ENCODE measurements around the gene SPOCK1. TPM values are rescaled to one million over a fixed set of nuclear protein-coding genes. Genes with fewer than 3 reads are reported as not detected.

The SPOCK1 gene
- total RNA-seq, 4 donors from 2014 or later = 46.5 to 52.7 (median 51.4) TPM

DNA sequence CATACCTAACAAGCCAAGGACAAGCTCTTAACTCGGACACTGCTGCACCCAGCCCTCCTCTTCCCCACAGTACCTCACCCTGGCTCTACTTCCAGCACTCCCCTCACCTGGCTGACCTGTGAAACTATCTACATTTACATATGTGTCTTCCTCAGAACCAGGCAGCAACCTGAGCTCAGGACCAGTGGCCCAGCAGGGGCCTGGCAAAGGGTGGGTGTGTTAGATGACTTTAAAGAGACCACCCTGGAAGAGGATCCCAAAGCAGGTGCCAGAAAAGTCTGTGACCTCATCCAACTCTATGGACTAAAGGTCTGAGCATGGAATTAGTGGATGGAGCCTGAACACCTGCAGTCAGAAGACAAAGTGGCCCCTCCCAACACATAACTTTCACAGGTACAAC, 400.9 kb downstream of the SPOCK1 start:
- TF ChIP-seq, protein P1, sequence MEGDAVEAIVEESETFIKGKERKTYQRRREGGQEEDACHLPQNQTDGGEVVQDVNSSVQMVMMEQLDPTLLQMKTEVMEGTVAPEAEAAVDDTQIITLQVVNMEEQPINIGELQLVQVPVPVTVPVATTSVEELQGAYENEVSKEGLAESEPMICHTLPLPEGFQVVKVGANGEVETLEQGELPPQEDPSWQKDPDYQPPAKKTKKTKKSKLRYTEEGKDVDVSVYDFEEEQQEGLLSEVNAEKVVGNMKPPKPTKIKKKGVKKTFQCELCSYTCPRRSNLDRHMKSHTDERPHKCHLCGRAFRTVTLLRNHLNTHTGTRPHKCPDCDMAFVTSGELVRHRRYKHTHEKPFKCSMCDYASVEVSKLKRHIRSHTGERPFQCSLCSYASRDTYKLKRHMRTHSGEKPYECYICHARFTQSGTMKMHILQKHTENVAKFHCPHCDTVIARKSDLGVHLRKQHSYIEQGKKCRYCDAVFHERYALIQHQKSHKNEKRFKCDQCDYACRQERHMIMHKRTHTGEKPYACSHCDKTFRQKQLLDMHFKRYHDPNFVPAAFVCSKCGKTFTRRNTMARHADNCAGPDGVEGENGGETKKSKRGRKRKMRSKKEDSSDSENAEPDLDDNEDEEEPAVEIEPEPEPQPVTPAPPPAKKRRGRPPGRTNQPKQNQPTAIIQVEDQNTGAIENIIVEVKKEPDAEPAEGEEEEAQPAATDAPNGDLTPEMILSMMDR (IDR thresholded peaks at IDR 0.05) = no peak
- TF ChIP-seq EP300 (IDR thresholded peaks at IDR 0.05) (no peak), POLR2AphosphoS5 (IDR thresholded peaks at IDR 0.05) (no peak), POLR2A (IDR thresholded peaks at IDR 0.05) (no peak)
- Histone ChIP-seq H3K27ac (no peak overlapping the region), H3K4me1 (peaks cover 0 to 6% (median 0%) of the 10 kb centered on the region in 3 donors), H3K27me3 (no peaks in the 10 kb centered on the region), H3K4me3 (no peak overlapping the region), H3K36me3 (no peaks in the 10 kb centered on the region), H3K9me3 (no peaks in the 10 kb centered on the region)
- ATAC-seq = no peak
- WGBS, 2 donors (ENCODE audit: low coverage in 1 of 2) = 80 to 89% methylated on average over 1 of the region's 1 CpG

DNA sequence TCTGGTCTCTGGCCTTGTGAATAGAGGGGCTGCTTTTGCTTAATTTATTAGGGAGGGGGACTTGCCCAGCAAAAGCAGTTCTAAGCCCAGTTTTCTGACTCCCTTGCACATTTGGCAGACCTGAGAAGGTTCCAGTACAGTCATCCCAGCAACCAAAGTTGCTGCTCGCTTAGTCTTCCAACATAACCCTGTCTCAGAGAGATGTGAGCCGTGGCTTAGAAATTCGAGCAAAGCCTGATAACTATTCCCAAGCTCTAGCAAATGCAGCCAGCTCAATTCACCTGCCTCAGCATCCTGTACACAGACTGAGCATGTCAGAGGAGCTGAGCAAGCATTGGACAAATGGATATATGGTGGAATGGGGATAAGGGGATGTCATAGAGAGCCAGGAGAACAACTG, 401.9 kb downstream of the SPOCK1 start:
- H3K36me3 ChIP-seq = no peaks in the 10 kb centered on the region
- no peak for TF ChIP-seq POLR2A (IDR thresholded peaks at IDR 0.05)
- TF ChIP-seq EP300 (IDR thresholded peaks at IDR 0.05) = no peak
- no peak for TF ChIP-seq POLR2AphosphoS5 (IDR thresholded peaks at IDR 0.05)
- TF ChIP-seq, protein P1 (IDR thresholded peaks at IDR 0.05) = no peak
- no peak overlapping the region for H3K4me3 ChIP-seq
- H3K27ac ChIP-seq = no peak overlapping the region
- ATAC-seq = no peak
- no peaks in the 10 kb centered on the region for H3K9me3 ChIP-seq
- no peaks in the 10 kb centered on the region for H3K27me3 ChIP-seq
- peaks cover 0 to 6% (median 0%) of the 10 kb centered on the region in 3 donors for H3K4me1 ChIP-seq
- WGBS, 2 donors (ENCODE audit: low coverage in 1 of 2) = 90% methylated on average over 2 of the region's 3 CpGs; no CpG with 5 or more reads in 1 of the 2 donors

DNA sequence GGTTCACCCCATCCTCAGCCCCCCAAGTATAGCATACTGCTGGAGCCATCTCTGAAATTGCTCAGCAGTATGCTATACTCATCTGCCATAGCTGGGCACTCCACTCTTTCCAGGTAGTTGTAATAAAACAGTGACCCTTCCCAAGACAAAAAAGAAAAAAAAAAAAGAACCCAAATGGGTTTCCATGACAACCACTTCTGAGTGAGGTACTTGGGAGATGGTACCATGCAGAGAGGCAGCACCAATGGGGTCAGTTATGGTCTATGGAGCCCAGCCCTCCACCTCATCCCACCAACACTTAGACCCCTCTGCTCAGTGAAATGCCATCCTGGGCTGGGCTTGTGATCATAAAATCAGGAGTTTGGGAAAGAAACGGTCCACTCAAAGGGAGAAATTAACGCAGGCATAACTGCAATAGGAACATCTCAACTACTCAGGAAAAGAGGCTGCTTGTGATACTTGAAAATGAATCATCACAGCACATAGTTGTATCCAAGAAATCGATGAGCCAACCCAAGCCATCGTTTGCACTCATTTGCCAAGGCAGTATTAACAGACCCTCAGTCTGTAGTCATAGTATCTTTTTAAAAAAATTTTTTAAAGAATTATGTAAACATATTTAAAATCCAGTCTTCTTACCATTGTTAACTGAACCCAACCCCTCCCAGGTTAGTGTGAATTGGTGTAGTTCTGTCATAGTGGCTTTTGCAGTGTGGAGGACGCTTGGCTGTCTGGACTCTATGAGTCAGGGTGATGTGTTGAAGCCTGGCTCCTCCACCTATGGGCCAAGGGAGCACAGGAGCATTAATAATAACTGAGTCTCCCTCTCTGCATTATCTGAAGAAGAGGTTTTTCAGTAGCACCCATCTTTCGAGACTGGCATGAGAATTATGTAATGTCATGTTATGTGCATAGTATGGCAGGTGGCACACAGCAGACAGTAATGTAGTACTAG, 402.7 kb downstream of the SPOCK1 start:
- no peaks in the 10 kb centered on the region for H3K36me3 ChIP-seq
- peaks cover 0 to 6% (median 0%) of the 10 kb centered on the region in 3 donors for H3K4me1 ChIP-seq
- TF ChIP-seq POLR2AphosphoS5 (IDR thresholded peaks at IDR 0.05) = no peak
- no peaks in the 10 kb centered on the region for H3K9me3 ChIP-seq
- H3K27me3 ChIP-seq = no peaks in the 10 kb centered on the region
- WGBS, 2 donors (ENCODE audit: low coverage in 1 of 2) = 74 to 78% methylated on average over 3 to 6 of the region's 6 CpGs
- ATAC-seq = no peak
- H3K4me3 ChIP-seq = no peak overlapping the region
- H3K27ac ChIP-seq = no peak overlapping the region

DNA sequence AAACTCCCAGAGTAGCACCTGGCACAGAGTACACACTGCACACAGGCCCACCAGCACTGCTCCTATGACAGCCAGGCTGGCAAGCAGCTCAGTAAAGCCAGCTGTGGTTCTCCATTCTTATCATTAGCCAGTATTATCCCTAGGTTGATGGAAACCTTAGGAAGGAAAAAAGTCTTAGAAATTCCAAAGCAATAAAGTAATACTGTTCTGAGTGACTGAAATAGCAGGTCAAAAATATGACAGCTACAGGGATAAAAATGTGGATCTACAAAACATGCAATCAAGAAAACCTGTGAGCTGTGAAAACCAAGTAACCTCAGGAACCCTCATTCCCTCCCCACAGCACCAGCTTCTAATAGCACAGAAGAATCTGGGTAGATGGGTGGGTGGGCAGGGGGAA, 403.5 kb downstream of the SPOCK1 start:
- TF ChIP-seq EP300 (IDR thresholded peaks at IDR 0.05) (no peak), POLR2AphosphoS5 (IDR thresholded peaks at IDR 0.05) (no peak), POLR2A (IDR thresholded peaks at IDR 0.05) (no peak)
- TF ChIP-seq, protein P1 (IDR thresholded peaks at IDR 0.05) = no peak
- no peaks in the 10 kb centered on the region for H3K4me1 ChIP-seq
- no peaks in the 10 kb centered on the region for H3K27me3 ChIP-seq
- no peak overlapping the region for H3K27ac ChIP-seq
- H3K9me3 ChIP-seq = no peaks in the 10 kb centered on the region
- H3K4me3 ChIP-seq = no peak overlapping the region
- no peaks in the 10 kb centered on the region for H3K36me3 ChIP-seq
- ATAC-seq = no peak

DNA sequence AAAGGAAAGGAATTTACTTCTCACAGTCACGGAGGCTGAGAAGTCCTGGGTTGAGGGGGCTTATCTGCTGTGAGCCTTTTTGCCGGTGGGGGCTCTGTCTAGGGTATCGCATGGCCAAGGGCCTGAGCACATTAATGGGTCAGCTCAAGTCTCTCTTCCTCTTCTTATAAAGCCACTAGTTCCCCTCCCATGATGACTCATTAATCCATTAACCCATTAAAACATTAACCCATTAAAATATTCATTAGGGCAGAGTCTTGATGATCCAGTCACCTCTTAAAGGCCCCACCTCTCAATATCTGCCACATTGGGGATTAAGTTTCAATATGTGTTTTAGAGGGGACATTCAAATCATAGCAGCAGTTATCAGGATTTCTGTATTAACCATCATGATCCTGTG, 406.3 kb downstream of the SPOCK1 start:
- TF ChIP-seq, protein P1 (IDR thresholded peaks at IDR 0.05) = no peak
- TF ChIP-seq POLR2A (IDR thresholded peaks at IDR 0.05) = no peak
- TF ChIP-seq EP300 (IDR thresholded peaks at IDR 0.05) = no peak
- TF ChIP-seq POLR2AphosphoS5 (IDR thresholded peaks at IDR 0.05) = no peak
- H3K27me3 ChIP-seq = no peaks in the 10 kb centered on the region
- H3K4me3 ChIP-seq = no peak overlapping the region
- H3K36me3 ChIP-seq = no peaks in the 10 kb centered on the region
- no peak overlapping the region for H3K27ac ChIP-seq
- ATAC-seq = no peak
- WGBS, 2 donors (ENCODE audit: low coverage in 1 of 2) = 73 to 87% methylated on average over 3 of the region's 3 CpGs
- H3K9me3 ChIP-seq = no peaks in the 10 kb centered on the region
- H3K4me1 ChIP-seq = no peaks in the 10 kb centered on the region
